ENCODE results near the gene DTL. TPM values are rescaled to one million over a fixed set of nuclear protein-coding genes. Genes with fewer than 3 reads are reported as not detected.

Gene DTL
- total RNA-seq, 1 donor from 2014 or later: 1.7 TPM

DNA sequence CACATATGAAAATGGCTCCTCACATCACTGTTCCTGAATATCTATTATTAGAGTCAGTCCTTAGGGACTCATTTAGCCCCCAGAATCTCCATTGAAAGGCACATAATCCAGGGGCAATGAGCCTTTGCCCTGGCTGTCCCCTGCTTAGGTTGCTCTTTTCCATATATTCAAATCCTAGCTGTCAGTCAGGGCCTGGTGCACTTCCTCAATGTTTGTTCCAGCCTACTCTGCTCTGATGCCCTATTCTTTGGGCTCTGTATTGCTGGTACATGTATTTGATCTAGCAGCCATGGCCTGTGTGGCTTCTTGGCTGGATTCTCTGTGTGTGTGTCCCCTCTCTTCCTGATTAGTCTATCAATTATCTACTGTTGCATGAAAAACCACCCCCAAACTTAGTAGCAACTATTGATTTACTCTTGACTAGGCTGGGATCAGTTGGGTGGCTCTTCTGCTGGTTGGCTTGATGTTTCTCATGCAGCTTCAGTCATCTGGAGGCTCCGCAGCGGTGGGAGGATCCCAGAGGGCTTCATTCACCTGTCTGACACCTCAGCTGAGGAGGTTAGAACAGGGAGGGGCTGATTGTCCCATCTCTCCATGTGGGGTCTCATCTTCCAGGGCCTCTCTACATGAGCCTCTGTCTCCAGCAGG is 107.5 kb downstream of the DTL start:
- Histone ChIP-seq H3K27ac (no peak overlapping the region), H3K27me3 (no peaks in the 10 kb centered on the region), H3K4me3 (no peak overlapping the region), H3K9me3 (no peaks in the 10 kb centered on the region), H3K4me1 (peaks cover 5% of the 10 kb centered on the region), H3K36me3 (no peaks in the 10 kb centered on the region)
- intact Hi-C loops (cut with DNase I): no loop called here
- DNase-seq: no peak
- no peak for ATAC-seq
- TF ChIP-seq, protein P1, sequence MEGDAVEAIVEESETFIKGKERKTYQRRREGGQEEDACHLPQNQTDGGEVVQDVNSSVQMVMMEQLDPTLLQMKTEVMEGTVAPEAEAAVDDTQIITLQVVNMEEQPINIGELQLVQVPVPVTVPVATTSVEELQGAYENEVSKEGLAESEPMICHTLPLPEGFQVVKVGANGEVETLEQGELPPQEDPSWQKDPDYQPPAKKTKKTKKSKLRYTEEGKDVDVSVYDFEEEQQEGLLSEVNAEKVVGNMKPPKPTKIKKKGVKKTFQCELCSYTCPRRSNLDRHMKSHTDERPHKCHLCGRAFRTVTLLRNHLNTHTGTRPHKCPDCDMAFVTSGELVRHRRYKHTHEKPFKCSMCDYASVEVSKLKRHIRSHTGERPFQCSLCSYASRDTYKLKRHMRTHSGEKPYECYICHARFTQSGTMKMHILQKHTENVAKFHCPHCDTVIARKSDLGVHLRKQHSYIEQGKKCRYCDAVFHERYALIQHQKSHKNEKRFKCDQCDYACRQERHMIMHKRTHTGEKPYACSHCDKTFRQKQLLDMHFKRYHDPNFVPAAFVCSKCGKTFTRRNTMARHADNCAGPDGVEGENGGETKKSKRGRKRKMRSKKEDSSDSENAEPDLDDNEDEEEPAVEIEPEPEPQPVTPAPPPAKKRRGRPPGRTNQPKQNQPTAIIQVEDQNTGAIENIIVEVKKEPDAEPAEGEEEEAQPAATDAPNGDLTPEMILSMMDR (IDR thresholded peaks at IDR 0.05): no peak

DNA sequence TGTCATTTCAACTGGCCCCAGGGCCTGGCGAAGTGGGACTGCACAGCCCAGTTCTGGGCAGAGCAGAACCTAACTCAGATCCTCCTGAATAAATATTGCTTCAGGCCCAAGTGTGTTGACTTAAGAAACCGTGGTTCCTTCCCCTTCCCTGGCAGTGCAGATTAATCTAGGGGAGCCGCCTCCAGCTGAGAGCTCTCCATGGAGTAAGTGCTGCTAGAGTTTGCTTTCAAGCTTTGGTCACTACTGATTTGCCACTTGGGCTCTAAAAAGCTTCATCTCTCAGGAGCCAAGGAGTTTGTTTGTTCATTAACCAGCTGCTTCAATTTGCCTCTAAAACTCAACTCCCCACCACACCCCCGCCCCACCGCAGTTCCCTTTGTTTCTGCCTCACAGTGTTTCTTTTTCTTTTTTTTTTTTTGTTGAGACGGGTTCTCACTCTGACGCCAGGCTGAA is 112.1 kb downstream of the DTL start:
- DNase-seq (peak; percentile 89), ATAC-seq (peak; percentile 96)
- Histone ChIP-seq H3K36me3 (no peaks in the 10 kb centered on the region), H3K9me3 (no peaks in the 10 kb centered on the region), H3K27ac (peak overlapping the region; percentile 66), H3K4me1 (peaks cover 5% of the 10 kb centered on the region), H3K4me3 (no peak overlapping the region), H3K27me3 (no peaks in the 10 kb centered on the region)
- TF ChIP-seq, protein P1 (IDR thresholded peaks at IDR 0.05): no peak
- intact Hi-C loops (cut with DNase I): no loop called here

DNA sequence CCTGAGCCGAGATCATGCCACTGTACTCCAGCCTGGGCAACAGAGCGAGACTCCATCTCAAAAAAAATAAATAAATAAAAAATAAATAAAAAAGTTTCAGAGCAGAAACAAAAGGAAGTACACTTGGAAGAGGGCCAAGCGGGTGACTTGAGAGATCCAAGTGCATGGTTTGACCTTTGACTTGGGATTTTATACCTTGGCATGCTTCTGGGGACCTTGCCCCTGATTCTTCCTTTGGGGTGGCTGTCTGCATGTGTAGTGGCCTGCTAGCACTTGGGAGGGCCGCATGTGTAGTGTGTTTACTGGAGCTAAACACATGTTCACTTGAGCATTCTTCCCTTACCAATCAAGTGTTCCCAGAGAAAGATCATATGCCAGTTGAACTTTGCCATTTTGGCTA is 114.0 kb downstream of the DTL start:
- H3K27ac ChIP-seq: no peak overlapping the region
- TF ChIP-seq, protein P1 (IDR thresholded peaks at IDR 0.05): no peak
- no peaks in the 10 kb centered on the region for H3K27me3 ChIP-seq
- no peak overlapping the region for H3K4me3 ChIP-seq
- DNase-seq: no peak
- H3K36me3 ChIP-seq: no peaks in the 10 kb centered on the region
- intact Hi-C loops (cut with DNase I): no loop called here
- H3K4me1 ChIP-seq: peaks cover 12% of the 10 kb centered on the region
- H3K9me3 ChIP-seq: no peaks in the 10 kb centered on the region
- no peak for ATAC-seq

DNA sequence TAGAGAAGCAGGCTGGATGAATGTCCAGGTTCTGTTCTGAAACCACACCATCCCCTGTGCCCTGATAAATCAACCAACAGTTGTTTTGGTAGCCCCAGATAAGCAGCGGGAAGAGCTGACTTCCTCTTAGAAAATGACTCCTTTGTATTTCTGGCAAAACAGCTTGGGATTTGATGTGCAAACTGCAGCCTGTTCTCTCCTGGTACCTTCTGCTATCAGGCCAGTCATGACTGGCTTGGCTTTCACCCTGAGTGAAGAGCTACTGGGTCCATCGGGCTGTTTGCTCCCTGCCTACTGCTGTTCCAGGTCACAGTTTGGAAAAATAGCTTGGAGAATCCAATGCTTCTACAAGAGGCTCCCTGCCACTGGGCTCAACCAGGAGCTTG is 116.8 kb downstream of the DTL start:
- ATAC-seq (no peak), DNase-seq (no peak)
- intact Hi-C loops (cut with DNase I): no loop called here
- no peak overlapping the region for H3K27ac ChIP-seq
- H3K4me1 ChIP-seq: peaks cover 7% of the 10 kb centered on the region
- H3K4me3 ChIP-seq: no peak overlapping the region
- no peaks in the 10 kb centered on the region for H3K36me3 ChIP-seq
- TF ChIP-seq, protein P1 (IDR thresholded peaks at IDR 0.05): no peak
- no peaks in the 10 kb centered on the region for H3K27me3 ChIP-seq
- no peaks in the 10 kb centered on the region for H3K9me3 ChIP-seq

DNA sequence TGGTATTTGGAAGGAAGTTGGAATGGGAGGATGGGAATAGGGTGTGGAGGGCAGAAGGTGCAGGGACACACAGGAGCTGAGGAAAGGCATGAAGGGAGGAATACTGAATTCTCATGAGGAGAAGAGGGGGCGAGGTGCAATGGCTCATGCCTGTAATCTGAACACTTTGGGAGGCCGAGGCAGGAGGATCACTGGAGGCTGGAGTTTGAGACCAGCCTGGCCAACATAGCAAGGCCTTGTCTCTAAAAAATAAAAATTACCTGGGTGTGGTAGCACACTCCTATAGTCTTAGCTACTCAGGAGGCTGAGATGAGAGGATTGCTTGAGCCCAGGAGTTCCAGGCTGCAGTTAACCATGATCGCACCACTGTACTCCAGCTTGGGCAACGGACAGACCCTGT is 117.3 kb downstream of the DTL start:
- ATAC-seq (no peak), DNase-seq (no peak)
- Histone ChIP-seq H3K4me1 (peaks cover 7% of the 10 kb centered on the region), H3K9me3 (no peaks in the 10 kb centered on the region), H3K27ac (no peak overlapping the region), H3K4me3 (no peak overlapping the region), H3K36me3 (no peaks in the 10 kb centered on the region), H3K27me3 (no peaks in the 10 kb centered on the region)
- TF ChIP-seq, protein P1 (IDR thresholded peaks at IDR 0.05): no peak
- intact Hi-C loops (cut with DNase I): no loop called here

DNA sequence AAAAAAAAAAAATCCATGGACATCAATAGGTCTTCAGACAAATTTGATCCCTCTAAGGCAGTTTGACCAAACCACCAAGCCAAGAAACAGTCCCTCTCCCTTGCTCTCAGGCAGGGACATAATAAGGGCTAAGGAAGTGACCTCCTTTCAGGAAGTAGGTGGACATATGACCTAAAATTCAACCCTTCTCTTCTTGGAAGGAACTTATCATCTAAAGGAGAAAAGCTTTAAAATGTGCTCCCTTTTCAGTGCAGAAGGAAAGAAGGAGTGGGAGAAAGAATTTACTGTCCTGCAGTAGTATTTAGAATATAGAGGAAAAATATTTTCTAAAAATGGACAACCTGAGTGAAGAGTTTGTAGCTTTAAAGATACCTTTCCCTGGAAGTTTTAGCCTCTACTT is 118.1 kb downstream of the DTL start:
- Histone ChIP-seq H3K9me3 (no peaks in the 10 kb centered on the region), H3K36me3 (no peaks in the 10 kb centered on the region), H3K27me3 (no peaks in the 10 kb centered on the region), H3K27ac (no peak overlapping the region), H3K4me1 (peaks cover 7% of the 10 kb centered on the region), H3K4me3 (no peak overlapping the region)
- DNase-seq (no peak), ATAC-seq (peak; percentile 32)
- TF ChIP-seq, protein P1 (IDR thresholded peaks at IDR 0.05): no peak
- intact Hi-C loops (cut with DNase I): no loop called here
